Subcutaneous adipose tissue (tissue), 4 donors: ENCODE results near the gene CTBP2. TPM values are rescaled to one million over a fixed set of nuclear protein-coding genes. Genes with fewer than 3 reads are reported as not detected.

Source experiments
- total RNA-seq, 4 donors: library from RNA; depleted of rRNA; stranded (reverse); fragments of >200 nt; gene quantifications; one replicate each; pipeline ENCODE4 v1.1.0, GENCODE V29; 2016
- TF ChIP-seq, protein P1 (sequence below): fragments of 450-650 bp; IDR thresholded peaks from one replicate; pipeline ENCODE4 v1.5.1; 2016; ENCODE audit warnings: low read depth, mild to moderate bottlenecking, control low read depth, antibody characterized with exemption, moderate library complexity

Gene CTBP2
- total RNA-seq, 4 donors from 2014 or later: 22.3 to 52.2 (median 42.5) TPM

DNA sequence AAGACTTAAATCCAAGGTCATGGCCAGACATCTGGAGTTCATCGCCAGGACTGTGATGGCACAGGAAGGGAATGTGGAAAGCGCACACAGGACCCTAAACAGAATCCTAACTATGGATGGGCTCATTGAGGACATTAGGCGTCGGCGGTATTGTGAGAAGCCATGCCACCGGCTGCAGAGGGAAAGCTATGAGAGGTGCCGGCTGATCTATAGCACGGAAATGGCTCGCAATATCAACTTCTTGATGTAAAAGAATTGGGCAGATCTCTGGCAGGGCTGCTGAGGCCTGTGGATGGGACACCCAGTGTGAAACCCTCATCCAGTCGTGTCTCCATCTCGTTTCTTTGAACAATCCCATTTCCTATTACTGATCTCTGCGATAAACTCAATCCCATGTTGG is 6.3 kb upstream of the CTBP2 start:
- TF ChIP-seq, protein P1, sequence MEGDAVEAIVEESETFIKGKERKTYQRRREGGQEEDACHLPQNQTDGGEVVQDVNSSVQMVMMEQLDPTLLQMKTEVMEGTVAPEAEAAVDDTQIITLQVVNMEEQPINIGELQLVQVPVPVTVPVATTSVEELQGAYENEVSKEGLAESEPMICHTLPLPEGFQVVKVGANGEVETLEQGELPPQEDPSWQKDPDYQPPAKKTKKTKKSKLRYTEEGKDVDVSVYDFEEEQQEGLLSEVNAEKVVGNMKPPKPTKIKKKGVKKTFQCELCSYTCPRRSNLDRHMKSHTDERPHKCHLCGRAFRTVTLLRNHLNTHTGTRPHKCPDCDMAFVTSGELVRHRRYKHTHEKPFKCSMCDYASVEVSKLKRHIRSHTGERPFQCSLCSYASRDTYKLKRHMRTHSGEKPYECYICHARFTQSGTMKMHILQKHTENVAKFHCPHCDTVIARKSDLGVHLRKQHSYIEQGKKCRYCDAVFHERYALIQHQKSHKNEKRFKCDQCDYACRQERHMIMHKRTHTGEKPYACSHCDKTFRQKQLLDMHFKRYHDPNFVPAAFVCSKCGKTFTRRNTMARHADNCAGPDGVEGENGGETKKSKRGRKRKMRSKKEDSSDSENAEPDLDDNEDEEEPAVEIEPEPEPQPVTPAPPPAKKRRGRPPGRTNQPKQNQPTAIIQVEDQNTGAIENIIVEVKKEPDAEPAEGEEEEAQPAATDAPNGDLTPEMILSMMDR: no peak

DNA sequence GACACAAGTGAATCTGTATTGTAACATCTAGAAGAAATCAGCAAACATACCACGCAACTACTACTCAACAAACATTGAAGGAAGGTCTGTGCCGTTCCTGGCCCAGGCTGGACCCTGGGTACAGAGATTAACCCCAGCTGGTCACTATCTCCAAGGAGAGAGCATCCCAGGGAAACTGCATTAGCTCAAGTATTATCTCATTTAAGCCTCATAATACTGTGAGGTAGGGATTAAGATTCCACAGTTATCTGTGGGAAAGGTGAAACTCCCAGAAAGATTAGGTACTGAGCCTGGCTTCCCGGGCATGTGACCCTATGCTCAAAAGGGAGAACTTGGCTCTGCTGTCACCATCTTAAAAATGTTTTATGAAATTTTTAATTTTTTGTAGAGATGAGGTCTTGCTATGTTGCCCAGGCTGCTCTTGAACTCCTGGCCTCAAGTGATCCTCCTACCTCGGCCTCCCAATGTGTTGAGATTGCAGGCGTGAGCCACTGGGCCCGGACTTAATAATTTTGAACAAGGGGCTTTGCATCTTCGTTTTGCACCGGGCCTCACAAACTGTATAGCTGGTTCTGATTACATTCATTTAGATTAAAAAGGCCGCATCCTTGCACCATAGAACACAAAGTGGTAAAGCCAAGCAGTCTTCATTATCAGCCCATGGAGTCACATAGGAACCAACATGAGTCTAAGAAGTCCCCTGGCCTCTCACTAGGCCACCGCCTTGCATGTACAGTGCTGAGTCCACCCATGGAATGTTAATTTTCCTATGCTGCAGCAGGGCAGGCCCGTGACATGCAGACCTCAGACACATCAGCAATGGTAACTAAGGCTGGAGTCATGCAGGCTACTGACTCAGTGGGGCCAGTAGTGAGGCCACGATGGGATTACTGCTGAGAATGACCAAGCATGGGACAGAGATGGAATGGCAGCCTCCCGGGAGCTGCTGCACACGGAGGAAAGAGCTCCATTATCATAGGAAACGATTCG is 5.5 kb upstream of the CTBP2 start:
- TF ChIP-seq, protein P1: no peak

DNA sequence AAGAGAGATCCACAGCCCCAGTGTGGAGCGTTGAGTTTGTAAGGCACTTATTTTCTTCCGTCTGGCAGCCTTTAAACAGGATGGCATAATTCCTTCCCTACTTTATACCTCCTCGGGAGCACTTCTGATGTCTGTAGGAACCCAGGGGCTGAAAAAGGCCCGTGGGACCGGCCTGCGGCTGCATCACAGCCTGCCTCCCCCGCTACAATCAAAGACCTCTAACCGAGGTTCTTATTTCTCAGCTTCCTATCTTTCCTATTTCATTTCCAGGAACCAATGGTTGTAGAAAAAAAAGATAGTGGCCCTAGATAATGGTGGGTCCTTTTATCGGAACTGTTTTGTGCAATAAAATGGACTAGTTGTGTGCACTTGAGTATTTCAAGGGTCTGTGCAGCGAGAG is 4.1 kb upstream of the CTBP2 start:
- TF ChIP-seq, protein P1: no peak

DNA sequence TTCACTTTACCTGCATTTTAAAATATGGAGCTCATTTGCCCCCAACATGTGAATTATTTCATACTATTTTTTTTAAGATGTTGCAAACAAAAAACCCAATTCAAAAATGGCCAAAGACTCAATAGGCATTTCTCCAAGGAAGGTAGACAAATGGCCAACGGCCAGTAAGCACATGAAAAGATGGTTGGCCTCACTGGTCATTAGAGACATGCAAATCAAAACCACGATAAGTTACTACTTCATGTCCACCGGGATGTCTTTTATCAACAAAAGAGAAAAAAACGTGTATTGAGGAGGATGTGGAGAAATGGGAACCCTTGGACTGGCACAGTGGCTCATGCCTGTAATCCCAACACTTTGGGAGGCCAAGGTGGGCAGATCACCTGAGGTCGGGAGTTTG is 3.4 kb upstream of the CTBP2 start:
- TF ChIP-seq, protein P1: no peak

DNA sequence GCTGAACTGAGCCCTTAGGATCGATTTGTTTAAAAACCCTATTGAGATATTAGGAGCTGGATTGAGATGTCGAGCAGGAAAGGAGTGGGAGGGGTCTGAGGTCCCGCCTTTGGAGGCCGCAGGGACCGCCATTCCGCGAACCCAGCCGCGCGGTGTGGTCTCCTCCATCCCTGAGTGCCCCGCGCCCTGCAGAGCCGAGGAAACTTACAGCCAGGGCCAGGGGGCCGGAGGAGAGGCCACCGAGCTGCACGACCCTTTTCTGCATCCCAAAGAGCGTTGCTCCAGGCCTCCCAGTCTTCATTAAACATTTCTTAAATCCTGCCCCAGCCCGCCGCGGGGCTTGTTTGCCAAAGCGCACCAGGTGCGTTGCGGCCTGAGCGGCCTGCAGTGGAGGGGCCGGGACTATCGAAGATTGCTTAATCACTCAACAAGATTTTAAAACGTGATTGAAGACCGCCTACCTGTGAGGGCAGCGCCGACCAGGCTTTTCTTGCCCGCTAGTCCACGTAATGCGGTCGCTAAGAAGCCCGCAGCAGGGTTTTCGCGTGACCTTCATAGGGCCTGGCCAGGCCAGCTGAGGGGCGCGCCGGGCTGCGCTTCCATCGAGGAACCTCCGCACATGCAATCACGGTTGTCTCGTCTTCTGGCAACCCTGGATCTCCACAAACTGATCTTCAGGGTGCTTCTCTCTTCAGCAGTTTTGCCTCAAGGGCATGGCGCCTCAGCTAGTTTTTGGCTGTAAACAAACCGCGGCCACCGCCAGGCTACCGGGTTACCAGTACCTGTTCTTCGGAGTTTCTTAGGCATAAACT is 2.0 kb upstream of the CTBP2 start:
- TF ChIP-seq, protein P1: no peak

DNA sequence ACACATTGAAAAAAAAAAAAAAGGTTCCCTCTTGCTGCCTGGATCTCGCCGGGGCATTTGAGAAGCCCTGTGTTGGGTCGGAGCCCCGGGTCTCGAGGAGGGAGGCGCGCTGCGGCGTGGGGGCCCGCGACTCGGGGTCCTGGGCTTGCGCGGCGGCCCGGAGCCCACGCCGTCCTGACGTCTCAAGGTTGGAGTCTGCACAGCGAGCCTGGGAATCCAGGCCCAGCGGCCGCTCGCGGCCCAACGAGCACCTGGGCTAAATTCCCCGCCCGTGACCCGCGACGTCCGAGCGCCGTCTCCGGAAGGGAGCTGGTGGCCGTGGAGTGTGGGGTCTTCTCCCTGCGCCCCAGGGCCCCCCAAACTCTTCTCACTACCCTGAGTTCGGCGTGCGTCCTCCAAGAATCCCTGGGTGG is 1.4 kb upstream of the CTBP2 start:
- TF ChIP-seq, protein P1: no peak
